WTC11 (cell line): ENCODE data around the gene SSBP2. TPM values are rescaled to one million over a fixed set of nuclear protein-coding genes. Genes with fewer than 3 reads are reported as not detected.

Source experiments
- ATAC-seq: fragments of 200-7000 bp; cut with Tn5 transposase; 2 replicates; pipeline ENCODE4 v1.10.0; 2021; ENCODE audit warnings: mild to moderate bottlenecking, moderate library complexity
- CTCF ChIA-PET: fragments of 300-600 bp; sonication (Branson Sonifier 250); formaldehyde crosslinking; loops from one replicate; lab custom pipeline; 2021; ENCODE audit warnings: antibody characterized with exemption; lab: Charles Lee
- POLR2A ChIA-PET: fragments of 350-600 bp; sonication (Branson Sonifier 250); formaldehyde crosslinking; loops from one replicate; lab custom pipeline; 2021; ENCODE audit warnings: antibody characterized with exemption; lab: Charles Lee
- DNase-seq: peaks from one replicate; pipeline ENCODE4 v3.0.0; 2021; ENCODE audit warnings: low spot score
- H3K27ac Mint-ChIP-seq: 2 replicates; pipeline ENCODE4 v1.8.0; 2021; ENCODE audit warnings: mixed read lengths
- H3K27me3 Mint-ChIP-seq: 2 replicates; pipeline ENCODE4 v1.8.0; 2021; ENCODE audit warnings: low read depth, mild to moderate bottlenecking, moderate library complexity, mixed read lengths
- H3K36me3 Mint-ChIP-seq: 2 replicates; pipeline ENCODE4 v1.8.0; 2021; ENCODE audit warnings: mixed read lengths
- H3K4me1 Mint-ChIP-seq: 2 replicates; pipeline ENCODE4 v1.8.0; 2022; ENCODE audit warnings: mixed read lengths
- H3K4me3 Mint-ChIP-seq: 2 replicates; pipeline ENCODE4 v1.8.0; 2021; ENCODE audit warnings: mild to moderate bottlenecking, moderate library complexity, mixed read lengths
- H3K9me3 Mint-ChIP-seq: 2 replicates; pipeline ENCODE4 v1.8.0; 2021; ENCODE audit warnings: mixed read lengths
- ESRRA ChIP-seq: sonication (generic); formaldehyde crosslinking; IDR thresholded peaks from 2 replicates; pipeline ENCODE4 v1.8.1; 2022; ENCODE audit warnings: mild to moderate bottlenecking, missing genetic modification reagents, borderline replicate concordance
- IRF2 ChIP-seq: sonication (generic); formaldehyde crosslinking; IDR thresholded peaks from 2 replicates; pipeline ENCODE4 v1.8.0; 2022; ENCODE audit warnings: low read depth, missing genetic modification reagents, borderline replicate concordance
- JUN ChIP-seq: sonication (generic); formaldehyde crosslinking; IDR thresholded peaks from 2 replicates; pipeline ENCODE4 v1.8.0; 2023; ENCODE audit warnings: mild to moderate bottlenecking, missing genetic modification reagents
- MYBL2 ChIP-seq: sonication (generic); formaldehyde crosslinking; IDR thresholded peaks from 2 replicates; pipeline ENCODE4 v1.8.1; 2023; ENCODE audit warnings: mild to moderate bottlenecking, moderate library complexity, missing genetic modification reagents
- NFYB ChIP-seq: sonication (generic); formaldehyde crosslinking; conservative IDR thresholded peaks from 2 replicates; pipeline ENCODE4 v1.8.0; 2022; ENCODE audit warnings: low read depth, missing genetic modification reagents
- NR2C2 ChIP-seq: sonication (generic); formaldehyde crosslinking; IDR thresholded peaks from 2 replicates; pipeline ENCODE4 v1.8.0; 2022; ENCODE audit warnings: mild to moderate bottlenecking, missing genetic modification reagents
- OVOL2 ChIP-seq: fragments of 250-450 bp; sonication (Bioruptor Pico); IDR thresholded peaks from 2 replicates; pipeline ENCODE4 v1.9.0; 2021; ENCODE audit warnings: mild to moderate bottlenecking, borderline replicate concordance
- SP1 ChIP-seq: sonication (generic); formaldehyde crosslinking; conservative IDR thresholded peaks from 2 replicates; pipeline ENCODE4 v1.8.1; 2022; ENCODE audit warnings: missing genetic modification reagents
- ZBTB21 ChIP-seq: sonication (generic); formaldehyde crosslinking; IDR thresholded peaks from 2 replicates; pipeline ENCODE4 v1.8.1; 2023; ENCODE audit warnings: mild to moderate bottlenecking, missing genetic modification reagents, borderline replicate concordance
- ZNF263 ChIP-seq: sonication (generic); formaldehyde crosslinking; IDR thresholded peaks from 2 replicates; pipeline ENCODE4 v1.8.1; 2022; ENCODE audit warnings: low read depth, mild to moderate bottlenecking, moderate library complexity, missing genetic modification reagents
- total RNA-seq: library from RNA; stranded (reverse); gene quantifications from 3 replicates; pipeline ENCODE4 v1.2.3, GENCODE V29; 2021
- TF ChIP-seq, protein P1 (sequence below): fragments of 250-450 bp; sonication (Bioruptor Pico); IDR thresholded peaks from 2 replicates; pipeline ENCODE4 v1.9.0; 2021; ENCODE audit warnings: mild to moderate bottlenecking
- TF ChIP-seq, protein P2 (sequence below): sonication (generic); formaldehyde crosslinking; IDR thresholded peaks from 2 replicates; pipeline ENCODE4 v1.8.0; 2022; ENCODE audit warnings: mild to moderate bottlenecking, missing genetic modification reagents
- TF ChIP-seq, protein P3 (sequence below): sonication (generic); formaldehyde crosslinking; IDR thresholded peaks from 2 replicates; pipeline ENCODE4 v1.8.1; 2023; ENCODE audit warnings: mild to moderate bottlenecking, missing genetic modification reagents, moderate library complexity
- TF ChIP-seq, protein P4 (sequence below): fragments of 250-450 bp; sonication (Bioruptor Pico); IDR thresholded peaks from 2 replicates; pipeline ENCODE4 v2.1.2; 2022; ENCODE audit warnings: mild to moderate bottlenecking, moderate library complexity
- TF ChIP-seq, protein P5 (sequence below): sonication (generic); formaldehyde crosslinking; IDR thresholded peaks from 2 replicates; pipeline ENCODE4 v1.8.1; 2023; ENCODE audit warnings: mild to moderate bottlenecking, moderate library complexity, missing genetic modification reagents
- TF ChIP-seq, protein P6 (sequence below): sonication (generic); formaldehyde crosslinking; IDR thresholded peaks from 2 replicates; pipeline ENCODE4 v1.8.1; 2022; ENCODE audit warnings: mild to moderate bottlenecking, missing genetic modification reagents, moderate library complexity, borderline replicate concordance
- TF ChIP-seq, protein P7 (sequence below): fragments of 250-450 bp; sonication (Bioruptor Pico); IDR thresholded peaks from 2 replicates; pipeline ENCODE4 v1.8.0; 2021; ENCODE audit warnings: mild to moderate bottlenecking

SSBP2 gene
- total RNA-seq, 1 experiment from 2014 or later = 24.9 TPM

DNA sequence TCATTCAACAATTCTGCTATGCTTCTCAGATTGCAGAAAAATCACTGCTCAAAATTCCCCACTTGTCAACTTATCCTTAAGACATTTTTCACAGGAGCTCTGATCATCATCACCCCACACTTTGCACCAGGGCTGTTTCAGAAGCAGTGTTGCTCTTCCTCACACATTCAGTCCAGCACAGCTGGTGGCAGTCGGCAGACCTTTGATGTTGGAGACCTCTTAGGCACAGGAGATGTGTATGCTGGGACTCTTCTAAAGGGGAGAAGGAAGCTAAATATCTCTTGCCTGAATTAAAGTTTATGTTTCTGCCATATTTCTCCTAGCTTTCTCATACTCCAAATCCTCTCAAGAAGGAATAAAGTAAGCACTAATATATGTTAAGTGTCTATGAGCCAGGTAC, 44.8 kb upstream of the SSBP2 start:
- Mint-ChIP-seq H3K4me3 (no peak overlapping the region), H3K9me3 (no peaks in the 10 kb centered on the region), H3K36me3 (no peaks in the 10 kb centered on the region), H3K27me3 (no peaks in the 10 kb centered on the region), H3K27ac (no peak overlapping the region)
- no peak for ATAC-seq
- POLR2A ChIA-PET = no interaction called here
- no peak for DNase-seq
- CTCF ChIA-PET = interaction anchor here (1.4 to 1.7 kb wide), 2 partner anchors 43 to 370 kb away, joined by 3 to 9 read pairs; no protein-coding TSS in a partner anchor
- TF ChIP-seq, protein P1, sequence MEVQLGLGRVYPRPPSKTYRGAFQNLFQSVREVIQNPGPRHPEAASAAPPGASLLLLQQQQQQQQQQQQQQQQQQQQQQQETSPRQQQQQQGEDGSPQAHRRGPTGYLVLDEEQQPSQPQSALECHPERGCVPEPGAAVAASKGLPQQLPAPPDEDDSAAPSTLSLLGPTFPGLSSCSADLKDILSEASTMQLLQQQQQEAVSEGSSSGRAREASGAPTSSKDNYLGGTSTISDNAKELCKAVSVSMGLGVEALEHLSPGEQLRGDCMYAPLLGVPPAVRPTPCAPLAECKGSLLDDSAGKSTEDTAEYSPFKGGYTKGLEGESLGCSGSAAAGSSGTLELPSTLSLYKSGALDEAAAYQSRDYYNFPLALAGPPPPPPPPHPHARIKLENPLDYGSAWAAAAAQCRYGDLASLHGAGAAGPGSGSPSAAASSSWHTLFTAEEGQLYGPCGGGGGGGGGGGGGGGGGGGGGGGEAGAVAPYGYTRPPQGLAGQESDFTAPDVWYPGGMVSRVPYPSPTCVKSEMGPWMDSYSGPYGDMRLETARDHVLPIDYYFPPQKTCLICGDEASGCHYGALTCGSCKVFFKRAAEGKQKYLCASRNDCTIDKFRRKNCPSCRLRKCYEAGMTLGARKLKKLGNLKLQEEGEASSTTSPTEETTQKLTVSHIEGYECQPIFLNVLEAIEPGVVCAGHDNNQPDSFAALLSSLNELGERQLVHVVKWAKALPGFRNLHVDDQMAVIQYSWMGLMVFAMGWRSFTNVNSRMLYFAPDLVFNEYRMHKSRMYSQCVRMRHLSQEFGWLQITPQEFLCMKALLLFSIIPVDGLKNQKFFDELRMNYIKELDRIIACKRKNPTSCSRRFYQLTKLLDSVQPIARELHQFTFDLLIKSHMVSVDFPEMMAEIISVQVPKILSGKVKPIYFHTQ (CRISPR knock-in tag) = no peak
- TF ChIP-seq, protein P2, sequence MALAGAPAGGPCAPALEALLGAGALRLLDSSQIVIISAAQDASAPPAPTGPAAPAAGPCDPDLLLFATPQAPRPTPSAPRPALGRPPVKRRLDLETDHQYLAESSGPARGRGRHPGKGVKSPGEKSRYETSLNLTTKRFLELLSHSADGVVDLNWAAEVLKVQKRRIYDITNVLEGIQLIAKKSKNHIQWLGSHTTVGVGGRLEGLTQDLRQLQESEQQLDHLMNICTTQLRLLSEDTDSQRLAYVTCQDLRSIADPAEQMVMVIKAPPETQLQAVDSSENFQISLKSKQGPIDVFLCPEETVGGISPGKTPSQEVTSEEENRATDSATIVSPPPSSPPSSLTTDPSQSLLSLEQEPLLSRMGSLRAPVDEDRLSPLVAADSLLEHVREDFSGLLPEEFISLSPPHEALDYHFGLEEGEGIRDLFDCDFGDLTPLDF (CRISPR knock-in tag) = no peak
- TF ChIP-seq, protein P3, sequence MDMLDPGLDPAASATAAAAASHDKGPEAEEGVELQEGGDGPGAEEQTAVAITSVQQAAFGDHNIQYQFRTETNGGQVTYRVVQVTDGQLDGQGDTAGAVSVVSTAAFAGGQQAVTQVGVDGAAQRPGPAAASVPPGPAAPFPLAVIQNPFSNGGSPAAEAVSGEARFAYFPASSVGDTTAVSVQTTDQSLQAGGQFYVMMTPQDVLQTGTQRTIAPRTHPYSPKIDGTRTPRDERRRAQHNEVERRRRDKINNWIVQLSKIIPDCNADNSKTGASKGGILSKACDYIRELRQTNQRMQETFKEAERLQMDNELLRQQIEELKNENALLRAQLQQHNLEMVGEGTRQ (CRISPR knock-in tag) = no peak
- TF ChIP-seq, protein P4, sequence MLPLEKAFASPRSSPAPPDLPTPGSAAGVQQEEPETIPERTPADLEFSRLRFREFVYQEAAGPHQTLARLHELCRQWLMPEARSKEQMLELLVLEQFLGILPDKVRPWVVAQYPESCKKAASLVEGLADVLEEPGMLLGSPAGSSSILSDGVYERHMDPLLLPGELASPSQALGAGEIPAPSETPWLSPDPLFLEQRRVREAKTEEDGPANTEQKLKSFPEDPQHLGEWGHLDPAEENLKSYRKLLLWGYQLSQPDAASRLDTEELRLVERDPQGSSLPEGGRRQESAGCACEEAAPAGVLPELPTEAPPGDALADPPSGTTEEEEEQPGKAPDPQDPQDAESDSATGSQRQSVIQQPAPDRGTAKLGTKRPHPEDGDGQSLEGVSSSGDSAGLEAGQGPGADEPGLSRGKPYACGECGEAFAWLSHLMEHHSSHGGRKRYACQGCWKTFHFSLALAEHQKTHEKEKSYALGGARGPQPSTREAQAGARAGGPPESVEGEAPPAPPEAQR (CRISPR knock-in tag) = no peak
- TF ChIP-seq NFYB (CRISPR knock-in tag) = no peak
- TF ChIP-seq ZBTB21 (CRISPR knock-in tag) = no peak
- TF ChIP-seq, protein P5, sequence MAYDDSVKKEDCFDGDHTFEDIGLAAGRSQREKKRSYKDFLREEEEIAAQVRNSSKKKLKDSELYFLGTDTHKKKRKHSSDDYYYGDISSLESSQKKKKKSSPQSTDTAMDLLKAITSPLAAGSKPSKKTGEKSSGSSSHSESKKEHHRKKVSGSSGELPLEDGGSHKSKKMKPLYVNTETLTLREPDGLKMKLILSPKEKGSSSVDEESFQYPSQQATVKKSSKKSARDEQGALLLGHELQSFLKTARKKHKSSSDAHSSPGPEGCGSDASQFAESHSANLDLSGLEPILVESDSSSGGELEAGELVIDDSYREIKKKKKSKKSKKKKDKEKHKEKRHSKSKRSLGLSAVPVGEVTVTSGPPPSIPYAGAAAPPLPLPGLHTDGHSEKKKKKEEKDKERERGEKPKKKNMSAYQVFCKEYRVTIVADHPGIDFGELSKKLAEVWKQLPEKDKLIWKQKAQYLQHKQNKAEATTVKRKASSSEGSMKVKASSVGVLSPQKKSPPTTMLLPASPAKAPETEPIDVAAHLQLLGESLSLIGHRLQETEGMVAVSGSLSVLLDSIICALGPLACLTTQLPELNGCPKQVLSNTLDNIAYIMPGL (CRISPR knock-in tag) = no peak
- TF ChIP-seq ESRRA = no peak
- TF ChIP-seq, protein P6, sequence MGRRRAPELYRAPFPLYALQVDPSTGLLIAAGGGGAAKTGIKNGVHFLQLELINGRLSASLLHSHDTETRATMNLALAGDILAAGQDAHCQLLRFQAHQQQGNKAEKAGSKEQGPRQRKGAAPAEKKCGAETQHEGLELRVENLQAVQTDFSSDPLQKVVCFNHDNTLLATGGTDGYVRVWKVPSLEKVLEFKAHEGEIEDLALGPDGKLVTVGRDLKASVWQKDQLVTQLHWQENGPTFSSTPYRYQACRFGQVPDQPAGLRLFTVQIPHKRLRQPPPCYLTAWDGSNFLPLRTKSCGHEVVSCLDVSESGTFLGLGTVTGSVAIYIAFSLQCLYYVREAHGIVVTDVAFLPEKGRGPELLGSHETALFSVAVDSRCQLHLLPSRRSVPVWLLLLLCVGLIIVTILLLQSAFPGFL (CRISPR knock-in tag) = no peak
- TF ChIP-seq IRF2 (CRISPR knock-in tag) = no peak
- TF ChIP-seq, protein P7, sequence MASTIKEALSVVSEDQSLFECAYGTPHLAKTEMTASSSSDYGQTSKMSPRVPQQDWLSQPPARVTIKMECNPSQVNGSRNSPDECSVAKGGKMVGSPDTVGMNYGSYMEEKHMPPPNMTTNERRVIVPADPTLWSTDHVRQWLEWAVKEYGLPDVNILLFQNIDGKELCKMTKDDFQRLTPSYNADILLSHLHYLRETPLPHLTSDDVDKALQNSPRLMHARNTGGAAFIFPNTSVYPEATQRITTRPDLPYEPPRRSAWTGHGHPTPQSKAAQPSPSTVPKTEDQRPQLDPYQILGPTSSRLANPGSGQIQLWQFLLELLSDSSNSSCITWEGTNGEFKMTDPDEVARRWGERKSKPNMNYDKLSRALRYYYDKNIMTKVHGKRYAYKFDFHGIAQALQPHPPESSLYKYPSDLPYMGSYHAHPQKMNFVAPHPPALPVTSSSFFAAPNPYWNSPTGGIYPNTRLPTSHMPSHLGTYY = no peak
- TF ChIP-seq, all 79 proteins: peak for 0
- peaks cover 42% of the 10 kb centered on the region for H3K4me1 Mint-ChIP-seq

DNA sequence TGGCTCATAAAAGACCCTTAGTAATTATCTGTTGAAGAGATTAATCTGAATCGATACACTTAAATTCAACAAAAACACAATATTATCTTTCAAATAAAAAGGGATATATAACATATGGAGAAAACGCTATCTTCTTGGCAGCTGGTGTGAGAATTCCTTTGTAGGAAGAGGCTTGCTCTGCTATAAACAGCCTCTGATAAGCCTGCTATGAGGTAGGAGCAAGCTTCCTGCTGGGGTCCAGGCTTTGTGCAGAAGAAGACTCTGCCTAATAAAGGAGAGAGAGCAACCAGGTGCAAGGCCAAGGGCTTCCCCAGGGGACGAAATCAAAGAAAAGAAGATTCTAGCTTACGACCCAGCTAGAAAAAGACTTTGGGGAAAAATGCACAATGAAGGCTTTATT, 43.3 kb upstream of the SSBP2 start:
- no peak for ATAC-seq
- H3K36me3 Mint-ChIP-seq = no peaks in the 10 kb centered on the region
- no peaks in the 10 kb centered on the region for H3K9me3 Mint-ChIP-seq
- TF ChIP-seq SP1 (CRISPR knock-in tag) (0 out of 2 replicates have a peak, but pooled peaks have one; percentile 9), ZNF263 (CRISPR knock-in tag) (no peak), OVOL2 (CRISPR knock-in tag) (no peak), NR2C2 (CRISPR knock-in tag) (no peak), MYBL2 (CRISPR knock-in tag) (no peak), ESRRA (no peak), JUN (CRISPR knock-in tag) (no peak)
- no peak overlapping the region for H3K27ac Mint-ChIP-seq
- peaks cover 38% of the 10 kb centered on the region for H3K4me1 Mint-ChIP-seq
- H3K4me3 Mint-ChIP-seq = no peak overlapping the region
- no peak for DNase-seq
- CTCF ChIA-PET = interaction anchor here (1.3 to 1.7 kb wide), 3 partner anchors 44 to 368 kb away, joined by 3 to 9 read pairs (median 3); no protein-coding TSS in a partner anchor
- no peaks in the 10 kb centered on the region for H3K27me3 Mint-ChIP-seq
- POLR2A ChIA-PET = interaction anchor here (0.9 kb wide), 1 partner anchor 43 kb away, joined by 5 read pairs; the partner anchor contains the start of gene SSBP2
